Suprapubic skin (tissue), 4 donors: ENCODE measurements around the gene KCNN2.

Experiments
- CTCF ChIP-seq, 2 donors: fragments of 200-600 bp in 1 of 2; fragments of 450-650 bp in 1 of 2; sonication (generic) in 1 of 2; IDR thresholded peaks; one replicate each; pipeline ENCODE4 v1.5.1; 2016 to 2019; ENCODE audit warnings: antibody characterized with exemption in 2 of 2, mild to moderate bottlenecking in 1 of 2, moderate library complexity in 1 of 2
- EP300 ChIP-seq: sonication (generic); formaldehyde crosslinking; IDR thresholded peaks from one replicate; pipeline ENCODE4 v1.6.1; 2017; ENCODE audit warnings: antibody characterized with exemption
- POLR2A ChIP-seq, 2 donors: fragments of 450-650 bp; IDR thresholded peaks; one replicate each; pipeline ENCODE4 v1.6.1; 2017; ENCODE audit warnings: antibody characterized with exemption in 2 of 2, mild to moderate bottlenecking in 2 of 2, moderate library complexity in 2 of 2
- POLR2AphosphoS5 ChIP-seq, 3 donors: sonication (generic); formaldehyde crosslinking; IDR thresholded peaks; one replicate each; pipeline ENCODE4 v1.6.1; 2017; ENCODE audit warnings: antibody characterized with exemption in 3 of 3

GRCh38 chr5:114450437-114450836 lies 88.6 kb downstream of the KCNN2 start:
- TF ChIP-seq CTCF (IDR thresholded peaks at IDR 0.05) (no peak), POLR2A (IDR thresholded peaks at IDR 0.05) (no peak), POLR2AphosphoS5 (IDR thresholded peaks at IDR 0.05) (no peak), EP300 (no peak)
